H9 (cell line): ENCODE results near the gene RELA. TPM values are rescaled to one million over a fixed set of nuclear protein-coding genes. Genes with fewer than 3 reads are reported as not detected.
A peak's percentile ranks its signal among the peaks of the same experiment; 100 is the strongest.

Source experiments
- DNase-seq: peaks from one replicate; pipeline ENCODE4 v3.0.0-alpha.2; 2017
- H2AFZ ChIP-seq: one replicate; pipeline ENCODE4 v1.6.1; 2013; ENCODE audit warnings: mild to moderate bottlenecking, low read length, control low read depth, moderate library complexity
- H2AK5ac ChIP-seq: 2 replicates; pipeline ENCODE4 v1.6.1; 2013; ENCODE audit warnings: low read length, control low read depth, mixed read lengths; ENCODE audit not compliant: insufficient read length
- H2BK120ac ChIP-seq: one replicate; pipeline ENCODE4 v1.6.1; 2013; ENCODE audit warnings: low read depth, mild to moderate bottlenecking, low read length, control low read depth, inconsistent platforms; ENCODE audit not compliant: poor library complexity, severe bottlenecking
- H2BK12ac ChIP-seq: 2 replicates; pipeline ENCODE4 v1.6.1; 2013; ENCODE audit warnings: low read length, control low read depth, mixed read lengths, low read depth; ENCODE audit not compliant: insufficient read length
- H2BK15ac ChIP-seq: 2 replicates; pipeline ENCODE4 v1.6.1; 2013; ENCODE audit warnings: low read depth, low read length, control low read depth
- H2BK20ac ChIP-seq: one replicate; pipeline ENCODE4 v1.6.1; 2013; ENCODE audit warnings: low read depth, mild to moderate bottlenecking, low read length, control low read depth, inconsistent platforms; ENCODE audit not compliant: poor library complexity, severe bottlenecking
- H2BK5ac ChIP-seq: 2 replicates; pipeline ENCODE4 v1.6.1; 2013; ENCODE audit warnings: low read length, control low read depth, mixed read lengths; ENCODE audit not compliant: insufficient read length
- H3K14ac ChIP-seq: 2 replicates; pipeline ENCODE4 v1.6.1; 2013; ENCODE audit warnings: low read length, control low read depth; ENCODE audit not compliant: insufficient read depth
- H3K18ac ChIP-seq: 2 replicates; pipeline ENCODE4 v1.6.1; 2013; ENCODE audit warnings: low read depth, mild to moderate bottlenecking, mixed read lengths, low read length, control low read depth; ENCODE audit not compliant: insufficient read length
- H3K23ac ChIP-seq: 2 replicates; pipeline ENCODE4 v1.6.1; 2013; ENCODE audit warnings: low read length, control low read depth, mixed read lengths, low read depth; ENCODE audit not compliant: insufficient read length
- H3K23me2 ChIP-seq: 2 replicates; pipeline ENCODE4 v1.6.1; 2013; ENCODE audit warnings: low read depth, mild to moderate bottlenecking, mixed read lengths, low read length, control low read depth; ENCODE audit not compliant: insufficient read length, poor library complexity, severe bottlenecking
- H3K27ac ChIP-seq: 2 replicates; pipeline ENCODE4 v1.5.1; 2013; ENCODE audit warnings: low read length, control low read depth, mixed read lengths, low read depth; ENCODE audit not compliant: insufficient read length
- H3K27me3 ChIP-seq: 2 replicates; pipeline ENCODE4 v1.6.1; 2013; ENCODE audit warnings: low read length, control low read depth, inconsistent platforms; ENCODE audit not compliant: insufficient read depth
- H3K4ac ChIP-seq: 2 replicates; pipeline ENCODE4 v1.6.1; 2013; ENCODE audit warnings: low read depth, mild to moderate bottlenecking, control low read depth, inconsistent platforms, low read length, moderate library complexity
- H3K4me1 ChIP-seq: 2 replicates; pipeline ENCODE4 v1.6.1; 2013; ENCODE audit warnings: low read length, control low read depth, inconsistent platforms; ENCODE audit not compliant: insufficient read depth
- H3K4me2 ChIP-seq: 2 replicates; pipeline ENCODE4 v1.6.1; 2013; ENCODE audit warnings: low read length, control low read depth, mixed read lengths; ENCODE audit not compliant: insufficient read length, insufficient read depth
- H3K56ac ChIP-seq: 2 replicates; pipeline ENCODE4 v1.6.1; 2013; ENCODE audit warnings: low read depth, mild to moderate bottlenecking, mixed read lengths, low read length, control low read depth; ENCODE audit not compliant: insufficient read length
- H3K79me1 ChIP-seq: 2 replicates; pipeline ENCODE4 v1.6.1; 2013; ENCODE audit warnings: low read depth, mild to moderate bottlenecking, moderate library complexity, low read length, control low read depth, inconsistent platforms; ENCODE audit not compliant: insufficient read depth, poor library complexity, severe bottlenecking
- H3K79me2 ChIP-seq: 2 replicates; pipeline ENCODE4 v1.6.1; 2013; ENCODE audit warnings: low read length, control low read depth, inconsistent platforms; ENCODE audit not compliant: insufficient read depth
- H3K9ac ChIP-seq: 2 replicates; pipeline ENCODE4 v1.6.1; 2013; ENCODE audit warnings: low read length, control low read depth, mixed read lengths; ENCODE audit not compliant: insufficient read length; ENCODE audit errors: extremely low read depth
- H3K9me3 ChIP-seq: one replicate; pipeline ENCODE4 v1.6.1; 2013; ENCODE audit warnings: low read depth, low read length, inconsistent platforms; ENCODE audit not compliant: control insufficient read depth
- H3T11ph ChIP-seq: one replicate; pipeline ENCODE4 v1.6.1; 2013; ENCODE audit warnings: mild to moderate bottlenecking, low read length, control low read depth, inconsistent platforms
- H4K20me1 ChIP-seq: one replicate; pipeline ENCODE4 v1.6.1; 2013; ENCODE audit not compliant: control insufficient read depth, insufficient read length, insufficient read depth
- H4K5ac ChIP-seq: 2 replicates; pipeline ENCODE4 v1.6.1; 2013; ENCODE audit warnings: low read depth, mild to moderate bottlenecking, mixed read lengths, low read length, control low read depth; ENCODE audit not compliant: insufficient read length
- H4K8ac ChIP-seq: replicated peaks from 2 replicates; pipeline ENCODE4 v1.6.1; 2013; ENCODE audit warnings: low read length, control low read depth, mixed read lengths, low read depth; ENCODE audit not compliant: insufficient read length
- H4K91ac ChIP-seq: 2 replicates; pipeline ENCODE4 v1.6.1; 2013; ENCODE audit warnings: low read depth, mild to moderate bottlenecking, moderate library complexity, mixed read lengths, low read length, control low read depth; ENCODE audit not compliant: insufficient read length
- H3K27ac Mint-ChIP-seq, 3 experiments: 2 replicates in 2 of 3; 3 replicates in 1 of 3; pipeline ENCODE4 v1.8.0; 2020 to 2021; ENCODE audit warnings: mixed read lengths in 3 of 3, mild to moderate bottlenecking in 1 of 3, moderate library complexity in 1 of 3
- H3K27me3 Mint-ChIP-seq: 2 replicates; pipeline ENCODE4 v1.8.0; 2021; ENCODE audit warnings: low read depth, mild to moderate bottlenecking, moderate library complexity, mixed read lengths
- H3K36me3 Mint-ChIP-seq, 3 experiments: 2 replicates in 2 of 3; 3 replicates in 1 of 3; pipeline ENCODE4 v1.8.0; 2020 to 2021; ENCODE audit warnings: low read depth in 3 of 3, mixed read lengths in 3 of 3; ENCODE audit not compliant: insufficient read depth in 1 of 3
- H3K4me1 Mint-ChIP-seq, 2 experiments: 2 replicates each; pipeline ENCODE4 v1.8.0; 2020; ENCODE audit warnings: mixed read lengths in 2 of 2
- H3K4me3 Mint-ChIP-seq, 2 experiments: 2 replicates in 1 of 2; 3 replicates in 1 of 2; pipeline ENCODE4 v1.8.0; 2020 to 2021; ENCODE audit warnings: mild to moderate bottlenecking in 2 of 2, mixed read lengths in 2 of 2, moderate library complexity in 1 of 2
- H3K9me3 Mint-ChIP-seq, 2 experiments: 2 replicates in 1 of 2; 3 replicates in 1 of 2; pipeline ENCODE4 v1.8.0; 2020; ENCODE audit warnings: mild to moderate bottlenecking in 2 of 2, mixed read lengths in 2 of 2, moderate library complexity in 1 of 2
- WGBS: extraction: QIAGEN DNeasy Blood & Tissue Kit; methylation state at CpG from one replicate; pipeline ENCODE4 v1.1.7; 2013; ENCODE audit warnings: missing lambda C conversion rate, low lambda C conversion rate, mixed read lengths; ENCODE audit not compliant: insufficient read length; ENCODE audit errors: extremely low coverage; 5-methylcytosine and 5-hydroxymethylcytosine counted together
- total RNA-seq: library from RNA; stranded (reverse); gene quantifications from 2 replicates; pipeline ENCODE4 v1.2.1, GENCODE V29; 2021
- TF ChIP-seq, protein P1 (sequence below): fragments of 200-600 bp; sonication (generic); conservative IDR thresholded peaks from 3 replicates; pipeline ENCODE4 v1.8.0; 2021; ENCODE audit warnings: antibody characterized with exemption, mild to moderate bottlenecking

Gene RELA
- total RNA-seq, 1 experiment from 2014 or later = 48.8 TPM

GRCh38 chr11:65617136-65617850 is 45.4 kb downstream of the RELA start:
- Mint-ChIP-seq H3K4me3 (peak overlapping the region; percentile 92 to 97), H3K27ac (no peak overlapping the region; a peak in 1 of 7 replicates), H3K9me3 (no peaks in the 10 kb centered on the region), H3K36me3 (peaks cover 16 to 48% (median 44%) of the 10 kb centered on the region in 3 experiments; a peak in 6 of 7 replicates), H3K4me1 (peaks cover 12 to 18% of the 10 kb centered on the region in 2 experiments), H3K27me3 (peaks cover 3% of the 10 kb centered on the region)
- H3K27ac ChIP-seq = no peak overlapping the region
- no peaks in the 10 kb centered on the region for H3K9me3 ChIP-seq
- H3K4ac ChIP-seq = no peak overlapping the region
- no peaks in the 10 kb centered on the region for H4K20me1 ChIP-seq
- H2BK20ac ChIP-seq = no peak overlapping the region
- H4K5ac ChIP-seq = no peak overlapping the region
- H3K18ac ChIP-seq = no peak overlapping the region
- H3K56ac ChIP-seq = no peak overlapping the region
- peaks cover 7% of the 10 kb centered on the region; the same call in 1 of the 2 replicates for H3K79me2 ChIP-seq
- no peak overlapping the region for H2BK5ac ChIP-seq
- WGBS = no CpG with 5 or more reads among the region's 17 CpGs
- no peak overlapping the region for H4K91ac ChIP-seq
- no peak overlapping the region for H3K4me2 ChIP-seq
- H2BK12ac ChIP-seq = no peak overlapping the region
- H2AFZ ChIP-seq = no peak overlapping the region
- H3K23ac ChIP-seq = no peak overlapping the region
- H4K8ac ChIP-seq = no peak overlapping the region
- no peak overlapping the region for H3K9ac ChIP-seq
- no peaks in the 10 kb centered on the region; the same call in none of the 2 replicates for H3K4me1 ChIP-seq
- no peak overlapping the region for H2BK120ac ChIP-seq
- no peak overlapping the region for H3K14ac ChIP-seq
- H3K27me3 ChIP-seq = no peaks in the 10 kb centered on the region
- no peak for DNase-seq
- TF ChIP-seq, protein P1, sequence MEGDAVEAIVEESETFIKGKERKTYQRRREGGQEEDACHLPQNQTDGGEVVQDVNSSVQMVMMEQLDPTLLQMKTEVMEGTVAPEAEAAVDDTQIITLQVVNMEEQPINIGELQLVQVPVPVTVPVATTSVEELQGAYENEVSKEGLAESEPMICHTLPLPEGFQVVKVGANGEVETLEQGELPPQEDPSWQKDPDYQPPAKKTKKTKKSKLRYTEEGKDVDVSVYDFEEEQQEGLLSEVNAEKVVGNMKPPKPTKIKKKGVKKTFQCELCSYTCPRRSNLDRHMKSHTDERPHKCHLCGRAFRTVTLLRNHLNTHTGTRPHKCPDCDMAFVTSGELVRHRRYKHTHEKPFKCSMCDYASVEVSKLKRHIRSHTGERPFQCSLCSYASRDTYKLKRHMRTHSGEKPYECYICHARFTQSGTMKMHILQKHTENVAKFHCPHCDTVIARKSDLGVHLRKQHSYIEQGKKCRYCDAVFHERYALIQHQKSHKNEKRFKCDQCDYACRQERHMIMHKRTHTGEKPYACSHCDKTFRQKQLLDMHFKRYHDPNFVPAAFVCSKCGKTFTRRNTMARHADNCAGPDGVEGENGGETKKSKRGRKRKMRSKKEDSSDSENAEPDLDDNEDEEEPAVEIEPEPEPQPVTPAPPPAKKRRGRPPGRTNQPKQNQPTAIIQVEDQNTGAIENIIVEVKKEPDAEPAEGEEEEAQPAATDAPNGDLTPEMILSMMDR = no peak
- H3T11ph ChIP-seq = no peak overlapping the region
- peaks cover 3% of the 10 kb centered on the region for H3K79me1 ChIP-seq
- H2BK15ac ChIP-seq = no peak overlapping the region
- H3K23me2 ChIP-seq = peaks cover 18% of the 10 kb centered on the region
- H2AK5ac ChIP-seq = no peak overlapping the region
